HG02852 (cell line): ENCODE results near the gene FXYD4.
"Not testable (repeated sequence)": the region's sequence is repeated elsewhere in the genome, so short reads cannot be mapped to it uniquely, and the experiment has no call there.

Source experiments
- ATAC-seq: cut with Tn5 transposase; IDR thresholded peaks from one replicate; pipeline ENCODE4 v1.9.1; 2021; ENCODE audit warnings: mild to moderate bottlenecking, moderate library complexity; ENCODE audit not compliant: unreplicated experiment

FXYD4 gene

GRCh38 chr10:43371418-43371817, at the start of gene FXYD4:
TSS of gene FXYD4 (plus strand) at chr10:43371636. CDS start at chr10:43373747, 2,111 bp downstream.
- ATAC-seq, result no peak

GRCh38 chr10:43322331-43322730, 49.1 kb upstream of the FXYD4 start:
- ATAC-seq, result no peak

- peak; percentile 48 for ATAC-seq
Measured at GRCh38 chr10:43322769-43323168, 48.7 kb upstream of the FXYD4 start.

- no peak for ATAC-seq
Measured at GRCh38 chr10:43323245-43323644, 48.2 kb upstream of the FXYD4 start.

- ATAC-seq, result no peak
Measured at GRCh38 chr10:43324876-43325275, 46.6 kb upstream of the FXYD4 start.

GRCh38 chr10:43327171-43327570, 44.3 kb upstream of the FXYD4 start:
- ATAC-seq, result no peak

- ATAC-seq, result no peak
Measured at GRCh38 chr10:43327986-43328385, 43.5 kb upstream of the FXYD4 start.

- not testable (repeated sequence) for ATAC-seq
Measured at GRCh38 chr10:43328810-43329209, 42.6 kb upstream of the FXYD4 start.

- not testable (repeated sequence) for ATAC-seq
Measured at GRCh38 chr10:43329246-43329885, 42.1 kb upstream of the FXYD4 start.

GRCh38 chr10:43330049-43330823, 41.2 kb upstream of the FXYD4 start:
- not testable (repeated sequence) for ATAC-seq

GRCh38 chr10:43330824-43331127, 40.7 kb upstream of the FXYD4 start:
- not testable (repeated sequence) for ATAC-seq

GRCh38 chr10:43333653-43334052, 37.8 kb upstream of the FXYD4 start:
- no peak for ATAC-seq

- no peak for ATAC-seq
Measured at GRCh38 chr10:43336061-43336460, 35.4 kb upstream of the FXYD4 start.

GRCh38 chr10:43336641-43337318, 34.7 kb upstream of the FXYD4 start:
- no peak for ATAC-seq

- ATAC-seq, result not testable (repeated sequence)
Measured at GRCh38 chr10:43337536-43337935, 33.9 kb upstream of the FXYD4 start.

GRCh38 chr10:43338117-43338516, 33.3 kb upstream of the FXYD4 start:
- ATAC-seq, result no peak

GRCh38 chr10:43339136-43339535, 32.3 kb upstream of the FXYD4 start:
- ATAC-seq, result no peak

- ATAC-seq, result no peak
Measured at GRCh38 chr10:43340101-43340500, 31.3 kb upstream of the FXYD4 start.

GRCh38 chr10:43340619-43341018, 30.8 kb upstream of the FXYD4 start:
- ATAC-seq, result no peak

- ATAC-seq, result no peak
Measured at GRCh38 chr10:43341450-43341849, 30.0 kb upstream of the FXYD4 start.

- no peak for ATAC-seq
Measured at GRCh38 chr10:43342279-43343125, 28.9 kb upstream of the FXYD4 start.
